Activated T-cell treated with anti-CD3 and anti-CD28 coated beads for 48 hours (primary cell): Measurements from ENCODE around the gene OPCML.

Experiments
- DNase-seq: peaks from one replicate; pipeline ENCODE4 v3.0.0-alpha.2; 2020; ENCODE audit warnings: low read depth

The OPCML gene

GRCh38 chr11:132892876-132893275 is 639.4 kb downstream of the OPCML start:
- no peak for DNase-seq

- DNase-seq: no peak
These were observed 644.1 kb downstream of the OPCML start for GRCh38 chr11:132888226-132888625.

- DNase-seq: no peak
These were observed 646.0 kb downstream of the OPCML start for GRCh38 chr11:132886335-132886734.

- no peak for DNase-seq
These were observed 649.1 kb downstream of the OPCML start for GRCh38 chr11:132883241-132883640.

GRCh38 chr11:132881622-132882021 is 650.7 kb downstream of the OPCML start:
- DNase-seq: no peak

- DNase-seq: no peak
These were observed 654.2 kb downstream of the OPCML start for GRCh38 chr11:132878111-132878510.

- DNase-seq: no peak
These were observed 655.6 kb downstream of the OPCML start for GRCh38 chr11:132876705-132877104.

GRCh38 chr11:132876239-132876638 is 656.1 kb downstream of the OPCML start:
- no peak for DNase-seq

GRCh38 chr11:132874638-132875037 is 657.7 kb downstream of the OPCML start:
- no peak for DNase-seq

- no peak for DNase-seq
These were observed 658.5 kb downstream of the OPCML start for GRCh38 chr11:132873841-132874240.

- DNase-seq: no peak
These were observed 660.1 kb downstream of the OPCML start for GRCh38 chr11:132872211-132872610.

GRCh38 chr11:132866783-132867545 is 665.3 kb downstream of the OPCML start:
- DNase-seq: no peak

- no peak for DNase-seq
These were observed 666.7 kb downstream of the OPCML start for GRCh38 chr11:132865623-132866022.

GRCh38 chr11:132864811-132865576 is 667.3 kb downstream of the OPCML start:
- no peak for DNase-seq

- DNase-seq: no peak
These were observed 669.4 kb downstream of the OPCML start for GRCh38 chr11:132862933-132863332.

GRCh38 chr11:132862137-132862536 is 670.2 kb downstream of the OPCML start:
- DNase-seq: no peak

GRCh38 chr11:132859306-132859705 is 673.0 kb downstream of the OPCML start:
- no peak for DNase-seq

- no peak for DNase-seq
These were observed 674.1 kb downstream of the OPCML start for GRCh38 chr11:132858223-132858622.

GRCh38 chr11:132856032-132856431 is 676.3 kb downstream of the OPCML start:
- no peak for DNase-seq

GRCh38 chr11:132855516-132855915 is 676.8 kb downstream of the OPCML start:
- DNase-seq: no peak

GRCh38 chr11:132853886-132854285 is 678.4 kb downstream of the OPCML start:
- DNase-seq: no peak

- no peak for DNase-seq
These were observed 679.9 kb downstream of the OPCML start for GRCh38 chr11:132852361-132852760.

- no peak for DNase-seq
These were observed 681.1 kb downstream of the OPCML start for GRCh38 chr11:132851247-132851646.
